Femur (tissue), 1 donor: ENCODE results near the gene GUCA2B.

ENCODE experiments used
- DNase-seq: peaks from one replicate; pipeline ENCODE4 v3.0.0-alpha.2; 2017

Gene GUCA2B

GRCh38 chr1:42152907-42153600 is at the start of gene GUCA2B:
GUCA2B (plus strand) TSS chr1:42153410; CDS start chr1:42153451, 41 bp downstream.
- DNase-seq, result no peak

DNA sequence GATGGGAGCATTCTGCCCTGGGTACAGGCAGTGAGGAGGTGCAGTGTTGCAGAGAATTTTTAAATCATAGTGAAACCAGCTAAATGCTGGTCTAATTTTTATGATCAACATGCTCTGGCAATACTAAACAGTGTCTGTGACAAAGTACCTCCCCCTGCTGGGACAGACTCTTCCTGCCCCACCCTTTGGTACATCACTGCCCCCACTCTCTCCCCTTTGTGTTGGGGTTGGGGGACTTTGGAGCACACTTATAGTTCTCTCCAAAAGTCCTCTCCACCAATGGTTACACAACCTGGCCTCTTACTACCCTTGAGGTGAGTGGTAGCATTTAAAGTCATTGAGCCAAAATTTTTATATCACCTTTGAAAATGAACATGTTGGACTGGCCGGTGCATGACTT is 48.2 kb upstream of the GUCA2B start:
- DNase-seq, result no peak

- no peak for DNase-seq
Measured at GRCh38 chr1:42108309-42108708, 44.9 kb upstream of the GUCA2B start.

- DNase-seq, result no peak
Measured at GRCh38 chr1:42109600-42109999, 43.6 kb upstream of the GUCA2B start.

GRCh38 chr1:42114229-42114628 is 39.0 kb upstream of the GUCA2B start:
- DNase-seq, result no peak

- DNase-seq, result no peak
Measured at GRCh38 chr1:42117214-42117613, 36.0 kb upstream of the GUCA2B start.

GRCh38 chr1:42118125-42118524 is 35.1 kb upstream of the GUCA2B start:
- no peak for DNase-seq

DNA sequence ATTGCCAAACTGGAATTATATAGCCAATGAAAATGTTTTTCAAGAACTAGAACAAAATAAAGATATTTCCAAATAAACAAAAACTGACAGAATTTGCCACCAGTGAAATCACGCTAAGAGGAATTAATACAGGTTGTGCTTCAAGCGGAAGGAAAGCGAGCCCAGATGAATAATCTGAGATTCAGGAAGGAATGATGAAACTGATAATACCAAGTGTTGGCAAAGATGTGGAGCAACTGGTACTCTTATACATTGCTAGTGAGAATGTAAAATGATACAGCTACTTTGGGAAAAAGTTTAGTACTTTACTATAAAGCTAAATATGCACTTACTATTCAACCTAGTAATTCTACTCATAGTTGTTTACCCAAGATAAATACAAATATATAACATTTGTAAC is 30.8 kb upstream of the GUCA2B start:
- DNase-seq, result no peak

DNA sequence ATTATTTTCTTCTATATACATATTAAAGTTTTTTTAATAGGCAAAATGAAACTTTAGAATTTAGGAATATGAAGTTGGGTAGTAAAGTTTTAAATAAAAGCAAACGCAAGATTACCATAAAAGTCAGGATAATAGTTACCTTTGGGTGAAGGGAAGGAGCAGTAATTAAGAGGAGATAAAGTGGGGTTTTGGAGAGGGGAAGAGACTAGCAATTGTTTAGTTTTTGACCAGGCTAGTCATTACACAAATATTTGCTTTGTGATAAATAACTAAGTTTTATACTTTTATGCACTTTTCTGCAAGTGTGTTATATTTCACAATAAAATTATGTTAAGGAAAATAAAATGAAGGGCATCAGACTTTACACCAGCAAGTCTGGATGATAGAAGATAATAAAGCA is 27.7 kb upstream of the GUCA2B start:
- no peak for DNase-seq

GRCh38 chr1:42127767-42128166 is 25.4 kb upstream of the GUCA2B start:
- DNase-seq, result no peak

GRCh38 chr1:42128499-42128898 is 24.7 kb upstream of the GUCA2B start:
- DNase-seq, result no peak

DNA sequence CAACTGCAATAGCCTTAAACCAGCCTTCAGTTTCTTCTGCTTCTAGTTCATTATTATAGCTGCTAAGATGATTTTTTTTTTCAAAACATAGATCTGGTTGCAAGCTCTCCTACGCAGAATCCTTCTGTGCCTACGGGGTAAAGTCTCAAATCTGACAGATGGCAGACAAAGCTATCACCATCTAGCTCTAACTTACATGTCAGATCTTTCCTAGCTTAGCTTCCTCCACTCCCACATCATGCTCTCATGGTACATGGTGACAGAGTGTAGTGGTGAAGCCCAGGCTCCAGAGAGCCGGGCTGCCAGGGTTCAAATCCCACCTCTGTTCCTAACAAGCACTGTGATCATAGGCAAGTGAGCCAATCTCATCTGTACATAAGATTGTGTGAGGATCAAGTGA is 24.2 kb upstream of the GUCA2B start:
- no peak for DNase-seq

- no peak for DNase-seq
Measured at GRCh38 chr1:42130061-42130660, 23.0 kb upstream of the GUCA2B start.

DNA sequence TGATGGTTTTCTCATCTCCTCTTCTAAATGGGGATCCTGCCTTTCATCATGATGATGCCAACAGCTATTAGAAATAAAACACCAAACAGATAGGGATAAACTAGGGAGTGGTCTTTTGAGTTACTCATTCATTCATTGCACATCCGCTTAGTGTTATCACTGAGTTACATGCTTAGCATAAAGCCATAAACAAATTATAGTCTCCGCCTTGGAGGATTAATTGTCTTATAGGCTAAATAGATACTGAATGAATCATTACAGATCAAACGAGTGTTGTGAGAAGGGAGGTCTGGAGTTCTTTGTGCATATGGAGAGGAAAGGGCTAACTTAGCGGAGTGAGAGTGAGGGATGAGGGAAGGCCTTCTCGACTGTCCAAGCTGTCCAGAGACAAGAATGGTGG is 19.8 kb upstream of the GUCA2B start:
- no peak for DNase-seq

GRCh38 chr1:42133809-42134526 is 19.2 kb upstream of the GUCA2B start:
- DNase-seq, result no peak

DNA sequence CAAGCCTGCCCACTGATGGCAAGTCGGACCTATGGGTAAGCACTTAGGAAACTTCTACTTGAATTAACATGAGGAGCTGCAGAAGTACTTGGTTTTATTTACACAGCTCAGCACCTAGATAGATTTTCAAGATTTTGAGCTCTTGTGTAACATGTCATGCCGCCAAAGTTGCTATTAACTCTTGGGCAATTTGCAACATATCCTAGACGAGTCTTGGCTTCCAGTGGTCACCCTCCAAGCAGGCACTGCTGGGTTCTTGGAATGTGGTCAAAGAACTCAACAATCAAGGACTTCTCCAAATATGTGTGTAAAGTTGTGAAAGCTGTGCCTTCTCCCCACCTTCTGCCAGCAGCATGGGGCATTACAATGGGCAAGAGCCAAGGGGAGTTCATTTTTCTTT is 17.8 kb upstream of the GUCA2B start:
- DNase-seq, result no peak

- no peak for DNase-seq
Measured at GRCh38 chr1:42136466-42136865, 16.7 kb upstream of the GUCA2B start.

DNA sequence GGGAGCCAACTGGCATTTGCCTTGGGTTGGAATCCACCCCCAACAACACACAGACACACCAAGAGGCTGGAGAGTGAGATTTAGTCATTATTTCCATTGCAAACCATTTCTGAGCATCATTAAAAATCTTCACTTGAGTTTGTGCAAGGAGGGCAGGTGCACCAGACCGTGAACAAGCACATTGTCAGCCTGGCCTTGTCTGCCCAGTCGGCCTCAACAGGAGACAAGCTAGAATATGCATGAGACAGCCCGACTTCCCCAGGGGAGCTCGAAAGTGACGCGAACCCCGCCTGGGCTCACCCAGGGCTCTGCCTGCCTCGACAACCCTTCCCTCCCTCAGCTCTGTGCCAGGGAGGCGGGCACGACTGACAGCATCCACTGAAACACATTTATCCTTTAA is 15.4 kb upstream of the GUCA2B start:
- DNase-seq, result no peak

GRCh38 chr1:42138586-42138985 is 14.6 kb upstream of the GUCA2B start:
- DNase-seq, result no peak

DNA sequence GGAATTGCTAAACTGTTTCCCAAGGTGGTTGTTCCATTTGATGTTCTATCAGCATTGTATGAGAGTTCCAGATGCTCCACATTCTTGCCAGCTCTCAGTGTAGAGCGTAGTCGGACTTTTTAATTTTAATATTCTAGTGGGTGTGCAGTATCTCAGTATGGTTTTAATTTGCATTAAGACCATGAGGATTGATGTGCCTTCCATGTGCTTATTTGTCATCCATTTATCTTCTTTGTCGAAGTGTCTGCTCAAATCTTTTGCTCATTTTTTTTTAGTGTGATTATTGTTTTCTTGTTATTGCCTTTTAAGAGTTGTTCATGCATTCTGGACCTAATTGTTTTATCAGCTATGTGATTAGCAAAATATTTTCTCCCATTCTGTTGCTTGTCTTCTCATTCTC is 13.8 kb upstream of the GUCA2B start:
- DNase-seq, result no peak

DNA sequence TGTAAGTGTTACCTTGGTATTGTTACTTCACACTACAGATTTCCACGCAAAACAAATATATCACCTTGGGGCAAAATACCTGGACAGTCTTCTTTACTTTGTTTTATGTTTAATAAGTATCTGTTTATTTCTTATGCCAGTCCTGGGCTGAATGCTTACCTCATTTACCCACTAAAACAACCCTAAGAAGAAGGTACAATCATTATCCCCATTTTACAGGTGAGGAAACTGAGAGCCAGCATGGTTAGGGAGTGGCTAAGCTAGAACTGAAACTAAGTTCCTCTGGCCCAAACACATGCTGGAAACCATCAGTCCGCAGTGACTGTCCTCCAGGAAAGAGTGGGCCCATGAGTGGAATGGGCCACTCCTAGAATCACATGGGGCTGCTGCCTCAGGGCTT is 13.0 kb upstream of the GUCA2B start:
- DNase-seq, result no peak

DNA sequence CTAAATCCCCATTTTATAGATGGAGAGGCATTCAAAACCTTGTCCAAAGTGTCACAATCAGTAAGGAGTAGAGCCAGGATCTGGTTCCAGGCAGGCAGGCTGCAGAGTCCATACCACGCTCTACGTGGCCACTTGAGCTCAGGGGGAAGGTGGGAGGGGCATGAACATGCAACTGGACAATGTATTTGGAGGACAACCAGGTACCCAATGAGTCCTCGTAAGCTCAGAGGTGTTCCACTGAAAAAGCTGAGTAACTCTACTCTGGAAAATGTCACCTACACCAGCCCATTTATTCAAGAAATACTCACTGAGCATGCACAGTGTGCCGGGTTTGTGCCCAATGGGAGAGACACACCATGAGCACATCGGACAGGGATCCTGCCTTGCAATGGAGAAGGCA is 11.2 kb upstream of the GUCA2B start:
- DNase-seq, result no peak

DNA sequence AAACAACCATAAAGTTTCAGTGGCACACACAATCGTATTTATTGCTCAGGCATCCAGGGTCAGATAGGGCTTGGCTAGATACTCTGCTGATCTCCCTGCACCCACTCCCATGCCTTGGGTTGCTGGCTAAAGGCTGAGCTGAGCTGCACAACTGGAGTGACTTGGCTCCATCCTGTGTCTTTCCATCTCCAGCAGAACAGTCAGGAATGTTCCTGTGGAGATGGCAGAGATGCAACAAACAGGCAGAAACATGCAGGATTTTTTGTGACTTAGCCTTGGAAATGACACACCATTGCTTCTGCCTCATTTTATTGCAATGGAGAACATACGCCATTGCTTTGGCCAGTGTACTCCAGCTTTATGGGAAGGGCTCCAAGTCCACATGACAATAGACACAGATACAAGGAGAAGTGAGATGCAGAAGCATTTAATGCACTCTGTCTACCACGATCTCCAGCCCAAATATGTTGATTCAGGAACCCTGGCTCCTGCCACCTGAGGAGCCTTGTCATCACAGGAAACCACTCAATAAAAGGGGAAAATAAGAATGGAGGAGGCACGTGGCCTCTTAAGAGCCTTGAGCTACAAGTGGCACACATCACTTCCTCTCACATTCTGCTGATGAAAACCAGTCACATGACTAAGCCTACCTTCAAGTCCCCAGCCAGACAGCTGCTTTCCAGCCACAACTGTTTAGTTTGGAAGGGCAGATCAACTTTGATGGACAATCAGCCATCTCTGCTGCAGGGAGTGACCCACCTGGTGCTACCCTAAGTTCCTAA is 10.1 kb upstream of the GUCA2B start:
- DNase-seq, result no peak
